Neural cell (in vitro differentiated cells): Measurements from ENCODE around the gene ZNF205.

Source experiments
- CTCF ChIP-seq: fragments of 450-650 bp; IDR thresholded peaks from 2 replicates; pipeline ENCODE4 v1.5.1; 2014; ENCODE audit warnings: antibody characterized with exemption, mild to moderate bottlenecking, moderate library complexity; ENCODE audit not compliant: poor library complexity, severe bottlenecking
- EP300 ChIP-seq: fragments of 450-650 bp; conservative IDR thresholded peaks from 2 replicates; pipeline ENCODE4 v1.6.1; 2014; ENCODE audit warnings: antibody characterized with exemption, mild to moderate bottlenecking, moderate library complexity; ENCODE audit not compliant: poor library complexity, severe bottlenecking

- TF ChIP-seq EP300: no peak
- no peak for TF ChIP-seq CTCF
Measured at GRCh38 chr16:3148256-3149192, 36.1 kb downstream of the ZNF205 start.
